Endodermal cell (in vitro differentiated cells): ENCODE data around the gene RAB31. TPM values are rescaled to one million over a fixed set of nuclear protein-coding genes. Genes with fewer than 3 reads are reported as not detected.

Experiments
- DNase-seq: peaks from one replicate; pipeline ENCODE4 v3.0.0-alpha.2; 2017
- H3K27ac ChIP-seq: 2 replicates; pipeline ENCODE4 v1.5.1; 2013; ENCODE audit warnings: mild to moderate bottlenecking, low read depth, low read length, moderate library complexity
- H3K27me3 ChIP-seq: 2 replicates; pipeline ENCODE4 v1.6.1; 2013; ENCODE audit warnings: mild to moderate bottlenecking, low read length, moderate library complexity; ENCODE audit not compliant: insufficient read depth, control insufficient read depth, poor library complexity, severe bottlenecking
- H3K36me3 ChIP-seq: 2 replicates; pipeline ENCODE4 v1.7.0; 2013; ENCODE audit warnings: mild to moderate bottlenecking, low read length, moderate library complexity; ENCODE audit not compliant: control insufficient read depth, insufficient read depth
- H3K4me1 ChIP-seq: one replicate; pipeline ENCODE4 v1.7.0; 2013; ENCODE audit warnings: low read length; ENCODE audit not compliant: control insufficient read depth, insufficient read depth
- H3K4me3 ChIP-seq: 2 replicates; pipeline ENCODE4 v1.5.1; 2013; ENCODE audit warnings: mild to moderate bottlenecking, low read length, moderate library complexity
- H3K9ac ChIP-seq: 2 replicates; pipeline ENCODE4 v1.6.1; 2013; ENCODE audit warnings: mild to moderate bottlenecking, low read length, moderate library complexity; ENCODE audit not compliant: poor library complexity, severe bottlenecking; ENCODE audit errors: extremely low read depth
- H3K9me3 ChIP-seq: 2 replicates; pipeline ENCODE4 v1.6.1; 2013; ENCODE audit warnings: mild to moderate bottlenecking, low read length, moderate library complexity; ENCODE audit not compliant: control insufficient read depth
- H3K27ac Mint-ChIP-seq: 2 replicates; pipeline ENCODE4 v1.8.0; 2020; ENCODE audit warnings: mixed read lengths
- H3K27me3 Mint-ChIP-seq: 2 replicates; pipeline ENCODE4 v1.8.0; 2021; ENCODE audit warnings: mild to moderate bottlenecking, mixed read lengths; ENCODE audit not compliant: insufficient read depth
- H3K36me3 Mint-ChIP-seq: 2 replicates; pipeline ENCODE4 v1.8.0; 2020; ENCODE audit warnings: low read depth, mixed read lengths
- H3K4me1 Mint-ChIP-seq: 2 replicates; pipeline ENCODE4 v1.8.0; 2020; ENCODE audit warnings: mixed read lengths
- H3K4me3 Mint-ChIP-seq: 2 replicates; pipeline ENCODE4 v1.8.0; 2020; ENCODE audit warnings: mild to moderate bottlenecking, moderate library complexity, mixed read lengths
- H3K9me3 Mint-ChIP-seq: 2 replicates; pipeline ENCODE4 v1.8.0; 2020; ENCODE audit warnings: mild to moderate bottlenecking, mixed read lengths
- CTCF ChIP-seq: fragments of 200-600 bp; sonication (generic); conservative IDR thresholded peaks from 2 replicates; pipeline ENCODE4 v1.5.0; 2021; ENCODE audit warnings: antibody characterized with exemption, mild to moderate bottlenecking
- WGBS, 2 experiments: methylation state at CpG; one replicate each; pipeline versions ENCODE4 v1.1.5 to v1.1.7; 2013; ENCODE audit warnings: missing lambda C conversion rate in 2 of 2, mixed read lengths in 1 of 2; ENCODE audit not compliant: insufficient coverage in 1 of 2, insufficient read length in 1 of 2; 5-methylcytosine and 5-hydroxymethylcytosine counted together
- total RNA-seq, 2 donors: library from RNA; stranded (reverse); fragmentation: NEBNext Ultra II Directional in 1 of 2; extraction: Animal tissue kit (Norgen Biotek cat#: 25700) in 1 of 2; gene quantifications; 2 replicates in 1 of 2; 3 replicates in 1 of 2; pipeline ENCODE4 v1.2.1, GENCODE V29; 2021

The RAB31 gene
- total RNA-seq, 2 donors from 2014 or later = 11.7 to 20.3 TPM

DNA sequence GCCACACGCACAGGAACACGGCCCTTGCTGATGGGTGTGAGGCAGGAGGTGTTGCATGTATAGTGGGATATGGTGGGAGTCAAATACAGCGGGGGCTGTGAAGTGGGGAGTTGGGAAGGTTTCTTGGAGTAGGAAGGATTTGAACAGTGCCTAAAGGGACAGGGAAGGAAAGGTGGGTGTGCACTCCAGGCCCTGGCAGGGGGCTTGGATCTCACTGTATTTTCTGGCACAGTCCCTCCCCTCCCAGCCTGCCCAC, 6.9 kb downstream of the RAB31 start:
- Histone ChIP-seq H3K27me3 (peaks cover 26% of the 10 kb centered on the region), H3K4me1 (no peaks in the 10 kb centered on the region), H3K27ac (no peak overlapping the region), H3K9ac (no peak overlapping the region), H3K4me3 (no peak overlapping the region), H3K9me3 (no peaks in the 10 kb centered on the region), H3K36me3 (no peaks in the 10 kb centered on the region)
- WGBS, 2 experiments = 80 to 95% methylated on average over 1 to 3 of the region's 3 CpGs
- Mint-ChIP-seq H3K4me1 (peaks cover 39% of the 10 kb centered on the region), H3K9me3 (no peaks in the 10 kb centered on the region), H3K27ac (no peak overlapping the region), H3K27me3 (peaks cover 38% of the 10 kb centered on the region), H3K36me3 (no peaks in the 10 kb centered on the region), H3K4me3 (no peak overlapping the region)
- TF ChIP-seq CTCF = no peak
- no peak for DNase-seq

- no peaks in the 10 kb centered on the region for H3K4me1 ChIP-seq
- H3K9me3 Mint-ChIP-seq = no peaks in the 10 kb centered on the region
- peaks cover 37% of the 10 kb centered on the region for H3K4me1 Mint-ChIP-seq
- no peak for DNase-seq
- H3K9ac ChIP-seq = no peak overlapping the region
- H3K36me3 ChIP-seq = no peaks in the 10 kb centered on the region
- 83 to 88% methylated on average over 3 to 10 of the region's 10 CpGs for WGBS, 2 experiments
- H3K9me3 ChIP-seq = no peaks in the 10 kb centered on the region
- no peak overlapping the region for H3K4me3 ChIP-seq
- no peak for TF ChIP-seq CTCF
- peaks cover 20% of the 10 kb centered on the region for H3K27me3 ChIP-seq
- H3K27me3 Mint-ChIP-seq = peaks cover 36% of the 10 kb centered on the region
- no peak overlapping the region for H3K27ac ChIP-seq
- no peaks in the 10 kb centered on the region for H3K36me3 Mint-ChIP-seq
- no peak overlapping the region for H3K27ac Mint-ChIP-seq
- H3K4me3 Mint-ChIP-seq = no peak overlapping the region
Measured at GRCh38 chr18:9715978-9716774, 8.1 kb downstream of the RAB31 start.

DNA sequence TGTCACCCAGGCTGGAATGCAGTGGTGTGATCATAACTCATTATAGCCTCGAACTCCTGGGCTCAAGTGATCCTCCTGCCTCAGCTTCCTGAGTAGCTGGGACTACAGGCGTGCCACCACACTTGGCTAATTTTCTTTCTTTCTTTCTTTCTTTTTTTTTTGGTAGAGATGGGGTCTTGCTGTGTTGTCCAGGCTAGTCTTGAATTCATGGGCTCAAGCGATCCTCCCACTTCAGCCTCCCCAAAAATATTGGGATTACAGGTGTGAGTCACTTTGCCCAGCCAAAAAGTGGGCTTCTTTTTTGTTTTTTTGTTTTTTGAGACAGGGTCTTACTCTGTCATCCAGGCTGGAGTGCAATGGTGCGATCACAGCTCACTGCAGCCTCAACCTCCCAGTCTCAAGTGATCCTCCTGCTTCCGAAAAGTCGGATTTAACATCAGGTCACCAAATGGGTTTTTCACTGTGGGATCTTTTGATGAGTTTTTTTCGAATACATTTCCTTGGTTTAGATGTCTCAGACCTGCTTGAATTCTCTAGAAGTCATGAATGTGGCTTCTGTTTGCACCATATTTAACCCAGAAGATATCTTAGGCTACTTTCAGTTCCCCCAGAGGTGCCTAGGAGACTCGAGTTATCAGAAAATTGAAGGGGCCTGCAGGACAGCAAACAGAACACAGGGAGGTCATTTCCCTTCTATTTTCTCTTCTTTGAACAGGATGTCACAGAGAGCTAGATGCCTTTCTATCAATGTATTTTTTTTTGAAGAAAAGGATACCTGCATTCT, 8.9 kb downstream of the RAB31 start:
- no peak for TF ChIP-seq CTCF
- Histone ChIP-seq H3K4me1 (no peaks in the 10 kb centered on the region), H3K36me3 (no peaks in the 10 kb centered on the region), H3K27me3 (peaks cover 17% of the 10 kb centered on the region), H3K4me3 (no peak overlapping the region), H3K27ac (no peak overlapping the region), H3K9me3 (no peaks in the 10 kb centered on the region), H3K9ac (no peak overlapping the region)
- H3K36me3 Mint-ChIP-seq = no peaks in the 10 kb centered on the region
- no peak overlapping the region for H3K27ac Mint-ChIP-seq
- no peak overlapping the region for H3K4me3 Mint-ChIP-seq
- H3K27me3 Mint-ChIP-seq = peaks cover 37% of the 10 kb centered on the region
- H3K4me1 Mint-ChIP-seq = peaks cover 32% of the 10 kb centered on the region
- H3K9me3 Mint-ChIP-seq = no peaks in the 10 kb centered on the region
- no peak for DNase-seq
- 92 to 95% methylated on average over 5 to 8 of the region's 8 CpGs for WGBS, 2 experiments
